HG03108 (cell line): Measurements from ENCODE around the gene RASA3.
"Not testable (repeated sequence)": the region's sequence is repeated elsewhere in the genome, so short reads cannot be mapped to it uniquely, and the experiment has no call there.

Experiments
- ATAC-seq: cut with Tn5 transposase; IDR thresholded peaks from one replicate; pipeline ENCODE4 v1.9.1; 2021; ENCODE audit warnings: moderate library complexity; ENCODE audit not compliant: unreplicated experiment

The RASA3 gene, protein sequence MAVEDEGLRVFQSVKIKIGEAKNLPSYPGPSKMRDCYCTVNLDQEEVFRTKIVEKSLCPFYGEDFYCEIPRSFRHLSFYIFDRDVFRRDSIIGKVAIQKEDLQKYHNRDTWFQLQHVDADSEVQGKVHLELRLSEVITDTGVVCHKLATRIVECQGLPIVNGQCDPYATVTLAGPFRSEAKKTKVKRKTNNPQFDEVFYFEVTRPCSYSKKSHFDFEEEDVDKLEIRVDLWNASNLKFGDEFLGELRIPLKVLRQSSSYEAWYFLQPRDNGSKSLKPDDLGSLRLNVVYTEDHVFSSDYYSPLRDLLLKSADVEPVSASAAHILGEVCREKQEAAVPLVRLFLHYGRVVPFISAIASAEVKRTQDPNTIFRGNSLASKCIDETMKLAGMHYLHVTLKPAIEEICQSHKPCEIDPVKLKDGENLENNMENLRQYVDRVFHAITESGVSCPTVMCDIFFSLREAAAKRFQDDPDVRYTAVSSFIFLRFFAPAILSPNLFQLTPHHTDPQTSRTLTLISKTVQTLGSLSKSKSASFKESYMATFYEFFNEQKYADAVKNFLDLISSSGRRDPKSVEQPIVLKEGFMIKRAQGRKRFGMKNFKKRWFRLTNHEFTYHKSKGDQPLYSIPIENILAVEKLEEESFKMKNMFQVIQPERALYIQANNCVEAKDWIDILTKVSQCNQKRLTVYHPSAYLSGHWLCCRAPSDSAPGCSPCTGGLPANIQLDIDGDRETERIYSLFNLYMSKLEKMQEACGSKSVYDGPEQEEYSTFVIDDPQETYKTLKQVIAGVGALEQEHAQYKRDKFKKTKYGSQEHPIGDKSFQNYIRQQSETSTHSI

DNA sequence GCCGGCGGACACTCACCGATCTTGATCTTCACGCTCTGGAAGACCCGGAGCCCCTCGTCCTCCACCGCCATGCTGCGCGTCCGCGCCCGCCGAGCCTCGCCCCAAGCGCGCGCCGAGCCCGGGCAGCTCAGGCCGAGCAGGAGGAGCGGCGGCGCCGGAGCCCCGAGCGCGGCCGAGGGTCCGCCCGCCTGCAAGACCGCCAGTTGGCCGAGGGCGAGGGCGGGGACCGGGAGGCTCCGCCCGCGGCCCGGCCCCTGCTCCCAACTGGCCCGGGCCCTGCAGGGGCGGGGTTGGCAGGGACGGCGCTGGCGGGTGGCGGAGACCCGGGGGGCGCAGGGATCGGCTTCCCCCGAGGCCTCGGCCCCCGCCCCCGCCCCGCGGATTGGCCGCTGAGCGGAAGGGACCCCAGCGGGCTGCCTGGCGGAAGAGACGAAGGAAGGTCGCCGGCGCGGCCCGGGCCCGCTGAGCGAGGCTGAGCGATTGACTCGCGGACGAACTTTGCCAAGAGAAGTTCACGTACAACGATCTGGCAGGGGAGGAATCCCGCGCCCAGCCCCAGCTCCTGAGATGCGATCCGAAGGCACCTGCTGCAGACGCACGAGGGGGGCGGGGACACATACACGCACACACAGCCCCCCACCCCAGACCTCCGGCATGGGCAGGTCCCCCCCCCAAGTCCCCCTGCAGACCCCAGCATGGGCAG is at the start of gene RASA3:
TSS of gene RASA3 (minus strand) at position 205 of the 703 bp plus-strand sequence. CDS start at position 71, 134 bp downstream.
- peak; percentile 72 for ATAC-seq

GRCh38 chr13:114179087-114179658 is 46.8 kb upstream of the RASA3 start, which contains the start of gene CFAP97D2:
CFAP97D2 (plus strand) TSS chr13:114179257; CDS start chr13:114179331, 74 bp downstream.
- ATAC-seq: no peak

GRCh38 chr13:114177245-114178010 is 45.0 kb upstream of the RASA3 start:
- no peak for ATAC-seq

DNA sequence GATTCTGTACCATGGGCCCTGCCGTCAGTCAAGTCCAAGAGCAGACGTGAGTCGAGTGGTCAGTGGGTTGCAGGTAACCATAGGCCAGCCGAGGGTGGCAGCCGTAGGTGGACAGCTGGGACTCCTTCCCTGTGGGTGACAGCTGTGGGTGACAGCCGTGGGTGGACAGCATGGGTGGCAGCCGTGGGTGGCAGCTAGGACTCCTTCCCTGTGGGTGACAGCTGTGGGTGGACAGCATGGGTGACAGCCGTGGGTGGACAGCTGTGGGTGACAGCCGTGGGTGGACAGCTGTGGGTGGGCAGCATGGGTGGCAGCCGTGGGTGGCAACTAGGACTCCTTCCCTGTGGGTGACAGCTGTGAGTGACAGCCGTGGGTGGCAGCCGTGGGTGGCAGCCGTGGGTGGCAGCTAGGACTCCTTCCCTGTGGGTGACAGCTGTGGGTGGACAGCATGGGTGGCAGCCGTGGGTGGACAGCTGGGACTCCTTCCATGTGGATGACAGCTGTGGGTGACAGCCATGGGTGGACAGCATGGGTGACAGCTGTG is 44.0 kb upstream of the RASA3 start:
- not testable (repeated sequence) for ATAC-seq

- no peak for ATAC-seq
Measured at GRCh38 chr13:114174529-114174961, 42.1 kb upstream of the RASA3 start.

DNA sequence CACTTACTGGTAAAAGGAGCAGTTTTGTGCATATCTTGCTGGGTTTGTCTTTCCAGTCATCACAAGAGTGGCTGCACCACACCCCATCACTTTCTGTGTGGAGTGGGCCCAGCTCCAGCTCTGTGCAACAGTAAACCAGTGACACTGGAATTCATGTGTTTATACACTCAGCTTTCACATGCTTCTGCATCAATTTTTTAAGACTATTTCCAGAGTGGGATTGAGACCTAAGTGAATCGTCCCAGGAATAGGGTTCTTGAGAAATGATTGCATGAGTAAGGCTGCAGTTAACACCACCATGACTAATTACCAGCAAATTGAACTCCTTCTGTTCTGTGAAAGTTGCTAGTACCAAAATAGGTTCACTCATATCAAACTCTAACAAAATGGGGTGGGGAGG is 41.3 kb upstream of the RASA3 start:
- no peak for ATAC-seq

GRCh38 chr13:114173272-114173671 is 40.8 kb upstream of the RASA3 start:
- ATAC-seq: no peak

DNA sequence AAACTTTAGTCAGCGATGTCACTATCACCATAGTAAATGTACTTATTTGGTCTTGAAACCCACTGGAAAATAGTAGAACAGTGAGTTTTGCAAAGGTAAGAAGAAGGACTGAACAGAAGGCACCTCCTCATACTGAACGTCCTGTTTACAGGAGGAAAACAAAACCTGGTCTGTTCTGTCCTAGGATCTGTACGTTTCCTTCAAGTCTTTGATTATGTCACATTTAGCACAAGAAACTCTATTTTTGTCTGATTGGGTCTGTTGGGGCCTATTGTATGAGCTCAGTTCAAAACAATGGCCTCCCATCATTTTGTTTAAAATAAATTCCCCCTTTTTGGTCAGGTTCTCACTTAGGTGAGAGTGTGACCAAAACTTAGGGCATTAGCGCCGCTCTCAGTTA is 35.5 kb upstream of the RASA3 start:
- ATAC-seq: no peak

- no peak for ATAC-seq
Measured at GRCh38 chr13:114167426-114167825, 35.0 kb upstream of the RASA3 start.

DNA sequence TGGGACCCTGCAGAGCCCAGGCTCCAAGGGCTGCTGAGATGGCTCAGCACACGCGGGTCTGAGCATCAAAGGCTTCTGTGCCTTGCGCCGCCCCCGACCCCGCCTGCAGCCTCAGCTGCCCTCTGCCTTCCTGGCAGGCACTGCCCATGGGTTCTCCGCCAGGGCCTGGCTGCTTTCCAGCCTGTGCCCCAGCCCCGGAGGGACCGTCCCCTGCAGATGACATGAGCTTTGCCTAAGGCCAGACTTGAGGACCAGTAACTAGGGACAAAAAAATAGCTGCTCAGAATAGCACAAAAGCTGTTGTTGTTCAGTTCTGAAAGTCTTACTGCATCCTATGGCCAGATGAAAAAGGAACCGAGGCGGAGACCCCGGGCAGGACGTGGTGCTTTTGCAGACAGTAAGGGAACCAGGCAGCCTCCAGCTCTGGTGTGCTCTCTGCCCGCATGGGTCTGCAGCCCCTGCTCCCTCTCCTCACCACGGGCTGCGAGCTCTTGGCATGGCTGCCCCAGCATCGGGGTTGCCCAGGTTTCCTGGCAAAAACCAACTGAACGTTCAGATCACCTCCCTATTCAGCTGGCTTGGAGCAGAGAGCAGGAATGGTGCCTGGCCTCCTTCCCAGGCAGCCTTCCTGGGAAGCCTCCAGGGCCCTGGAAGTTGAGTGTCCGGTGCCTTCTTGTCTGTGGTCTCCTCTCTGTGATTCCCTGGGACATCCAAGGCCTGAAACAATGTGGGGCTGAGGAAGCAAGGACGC is 34.1 kb upstream of the RASA3 start:
- no peak for ATAC-seq

- no peak for ATAC-seq
Measured at GRCh38 chr13:114164681-114165429, 32.4 kb upstream of the RASA3 start.

DNA sequence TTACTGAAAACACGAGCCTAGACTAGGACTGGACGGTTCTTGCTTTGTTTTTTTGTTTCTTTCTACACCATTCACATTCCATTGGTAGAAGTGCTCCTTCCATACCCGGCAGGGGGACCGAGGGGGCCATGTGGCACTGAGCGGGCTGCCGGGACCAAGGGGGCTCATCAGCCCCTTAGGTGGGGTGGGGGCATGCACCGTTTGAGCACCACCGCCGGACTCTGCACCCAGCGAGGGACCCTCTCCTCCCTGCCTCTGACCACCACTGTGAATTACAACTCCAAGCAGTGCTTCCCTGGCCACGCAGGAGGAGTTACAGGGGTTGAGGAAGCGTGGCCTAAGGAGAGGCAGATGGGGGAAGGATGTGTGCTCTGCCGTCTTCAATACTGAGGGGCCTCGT is 31.6 kb upstream of the RASA3 start:
- no peak for ATAC-seq

DNA sequence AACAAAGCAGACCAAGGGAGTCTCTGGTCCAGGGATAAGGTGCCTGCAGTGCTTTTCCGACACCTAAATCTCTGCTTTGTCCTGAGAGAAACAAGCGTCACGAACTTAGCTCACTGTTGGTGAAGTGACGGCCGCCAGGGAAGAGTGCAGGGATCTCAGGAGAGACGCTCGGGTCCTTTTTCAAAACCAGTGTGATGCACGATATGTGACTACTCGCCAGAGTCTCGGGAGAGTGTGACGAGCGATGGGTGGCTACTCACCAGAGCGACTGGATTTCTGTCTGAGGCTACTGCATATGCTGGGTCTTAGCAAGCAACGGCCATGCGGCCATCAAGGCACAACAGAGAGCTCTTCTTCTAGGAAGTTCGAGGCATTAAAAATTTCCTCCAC is 30.1 kb upstream of the RASA3 start:
- ATAC-seq: no peak

- ATAC-seq: no peak
Measured at GRCh38 chr13:114161644-114162532, 29.5 kb upstream of the RASA3 start.

DNA sequence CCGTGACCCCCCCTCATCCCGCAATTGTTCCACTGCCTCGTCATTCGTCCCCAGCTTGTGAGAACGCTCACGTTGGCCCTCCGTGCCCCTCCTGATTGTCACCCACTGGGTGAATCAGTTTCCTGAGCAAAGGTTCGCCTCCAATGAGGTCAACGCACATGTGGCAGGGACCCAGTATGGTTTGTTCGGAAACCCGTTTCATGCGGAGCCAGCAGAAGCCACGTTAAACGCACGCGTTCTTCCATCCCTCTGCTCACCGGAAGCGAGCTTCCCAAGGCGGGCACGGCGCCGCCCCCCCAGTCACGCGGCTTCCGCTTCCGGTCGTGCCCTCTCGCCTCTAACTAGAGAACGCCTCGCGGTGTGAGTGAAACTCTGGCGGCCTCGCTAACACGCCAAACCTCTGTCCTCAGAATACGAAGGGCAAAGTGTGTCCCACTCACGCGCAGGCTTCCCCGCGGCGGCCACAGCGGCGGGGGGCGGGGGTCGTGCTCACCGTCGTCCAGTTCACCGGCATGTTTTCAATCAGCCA is 28.7 kb upstream of the RASA3 start:
- no peak for ATAC-seq

DNA sequence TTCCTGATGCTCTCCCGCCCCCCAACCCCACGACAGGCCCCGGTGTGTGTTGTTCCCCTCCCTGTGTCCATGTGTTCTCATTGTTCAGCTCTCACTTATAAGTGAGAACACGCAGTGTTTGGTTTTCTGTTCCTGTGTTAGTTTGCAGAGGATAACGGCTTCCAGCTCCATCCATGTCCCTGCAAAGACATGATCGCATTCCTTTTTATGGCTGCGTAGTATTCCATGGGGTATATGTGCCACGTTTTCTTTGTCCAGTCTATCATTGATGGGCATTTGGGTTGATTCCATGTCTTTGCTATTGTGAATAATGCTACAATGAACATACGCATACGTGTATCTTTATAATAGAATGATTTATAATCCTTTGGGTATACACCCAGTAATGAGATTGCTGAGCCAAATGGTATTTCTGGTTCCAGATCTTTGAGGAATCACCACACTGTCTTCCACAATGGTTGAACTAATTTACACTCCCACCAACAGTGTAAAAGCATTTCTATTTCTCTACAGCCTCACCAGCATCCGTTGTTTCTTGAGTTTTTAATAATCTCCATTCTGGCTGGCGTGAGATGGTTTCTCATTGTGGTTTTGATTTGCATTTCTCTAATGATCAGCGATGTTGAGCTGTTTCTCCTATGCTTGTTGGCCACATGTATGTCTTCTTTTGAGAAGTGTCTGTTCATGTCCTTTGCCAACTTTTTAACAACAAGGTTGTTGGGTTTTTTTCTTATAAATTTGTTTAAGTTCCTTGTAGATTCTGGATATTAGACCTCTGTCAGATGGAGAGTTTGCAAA is 26.6 kb upstream of the RASA3 start:
- not testable (repeated sequence) for ATAC-seq
